WTC11 (cell line): ENCODE results near the gene MICAL2. TPM values are rescaled to one million over a fixed set of nuclear protein-coding genes. Genes with fewer than 3 reads are reported as not detected.

ENCODE experiments used
- ATAC-seq: fragments of 200-7000 bp; cut with Tn5 transposase; 2 replicates; pipeline ENCODE4 v1.10.0; 2021; ENCODE audit warnings: mild to moderate bottlenecking, moderate library complexity
- CTCF ChIA-PET: fragments of 300-600 bp; sonication (Branson Sonifier 250); formaldehyde crosslinking; loops from one replicate; lab custom pipeline; 2021; ENCODE audit warnings: antibody characterized with exemption; lab: Charles Lee
- POLR2A ChIA-PET: fragments of 350-600 bp; sonication (Branson Sonifier 250); formaldehyde crosslinking; loops from one replicate; lab custom pipeline; 2021; ENCODE audit warnings: antibody characterized with exemption; lab: Charles Lee
- DNase-seq: peaks from one replicate; pipeline ENCODE4 v3.0.0; 2021; ENCODE audit warnings: low spot score
- H3K27ac Mint-ChIP-seq: 2 replicates; pipeline ENCODE4 v1.8.0; 2021; ENCODE audit warnings: mixed read lengths
- H3K27me3 Mint-ChIP-seq: 2 replicates; pipeline ENCODE4 v1.8.0; 2021; ENCODE audit warnings: low read depth, mild to moderate bottlenecking, moderate library complexity, mixed read lengths
- H3K36me3 Mint-ChIP-seq: 2 replicates; pipeline ENCODE4 v1.8.0; 2021; ENCODE audit warnings: mixed read lengths
- H3K4me1 Mint-ChIP-seq: 2 replicates; pipeline ENCODE4 v1.8.0; 2022; ENCODE audit warnings: mixed read lengths
- H3K4me3 Mint-ChIP-seq: 2 replicates; pipeline ENCODE4 v1.8.0; 2021; ENCODE audit warnings: mild to moderate bottlenecking, moderate library complexity, mixed read lengths
- H3K9me3 Mint-ChIP-seq: 2 replicates; pipeline ENCODE4 v1.8.0; 2021; ENCODE audit warnings: mixed read lengths
- AR ChIP-seq: fragments of 250-450 bp; sonication (Bioruptor Pico); IDR thresholded peaks from 2 replicates; pipeline ENCODE4 v1.9.0; 2021; ENCODE audit warnings: mild to moderate bottlenecking
- CBFB ChIP-seq: sonication (generic); formaldehyde crosslinking; IDR thresholded peaks from 2 replicates; pipeline ENCODE4 v1.8.1; 2022; ENCODE audit warnings: mild to moderate bottlenecking, low read depth, missing genetic modification reagents
- E2F1 ChIP-seq: sonication (generic); formaldehyde crosslinking; IDR thresholded peaks from 2 replicates; pipeline ENCODE4 v1.8.0; 2022; ENCODE audit warnings: mild to moderate bottlenecking, missing genetic modification reagents
- FOXK1 ChIP-seq: sonication (generic); formaldehyde crosslinking; IDR thresholded peaks from 2 replicates; pipeline ENCODE4 v1.8.0; 2022; ENCODE audit warnings: mild to moderate bottlenecking, moderate library complexity, missing genetic modification reagents
- FOXP4 ChIP-seq: sonication (generic); formaldehyde crosslinking; IDR thresholded peaks from 2 replicates; pipeline ENCODE4 v1.8.0; 2022; ENCODE audit warnings: mild to moderate bottlenecking, missing genetic modification reagents
- GRHL2 ChIP-seq: fragments of 250-450 bp; sonication (Bioruptor Pico); IDR thresholded peaks from 2 replicates; pipeline ENCODE4 v1.8.0; 2022; ENCODE audit warnings: mild to moderate bottlenecking, moderate library complexity; ENCODE audit not compliant: insufficient replicate concordance, severe bottlenecking
- GTF2I ChIP-seq: fragments of 250-450 bp; sonication (Bioruptor Pico); conservative IDR thresholded peaks from 2 replicates; pipeline ENCODE4 v1.4.0; 2021; ENCODE audit warnings: mild to moderate bottlenecking
- MXD4 ChIP-seq: fragments of 250-450 bp; sonication (Bioruptor Pico); IDR thresholded peaks from 2 replicates; pipeline ENCODE4 v1.8.0; 2021; ENCODE audit warnings: mild to moderate bottlenecking, moderate library complexity, borderline replicate concordance
- MYBL2 ChIP-seq: sonication (generic); formaldehyde crosslinking; IDR thresholded peaks from 2 replicates; pipeline ENCODE4 v1.8.1; 2023; ENCODE audit warnings: mild to moderate bottlenecking, moderate library complexity, missing genetic modification reagents
- NFE2L1 ChIP-seq: sonication (generic); formaldehyde crosslinking; IDR thresholded peaks from 2 replicates; pipeline ENCODE4 v1.8.1; 2023; ENCODE audit warnings: missing genetic modification reagents
- PRDM15 ChIP-seq: sonication (generic); formaldehyde crosslinking; IDR thresholded peaks from 2 replicates; pipeline ENCODE4 v1.8.0; 2022; ENCODE audit warnings: missing genetic modification reagents
- RORB ChIP-seq: fragments of 250-450 bp; sonication (Bioruptor Pico); IDR thresholded peaks from 2 replicates; pipeline ENCODE4 v1.9.0; 2021; ENCODE audit warnings: mild to moderate bottlenecking
- TCF7 ChIP-seq: sonication (generic); formaldehyde crosslinking; IDR thresholded peaks from 2 replicates; pipeline ENCODE4 v1.8.0; 2022; ENCODE audit warnings: mild to moderate bottlenecking, low read depth, missing genetic modification reagents, moderate library complexity
- USF2 ChIP-seq: sonication (generic); formaldehyde crosslinking; IDR thresholded peaks from 2 replicates; pipeline ENCODE4 v1.8.1; 2023; ENCODE audit warnings: mild to moderate bottlenecking, missing genetic modification reagents, moderate library complexity
- ZBTB21 ChIP-seq: sonication (generic); formaldehyde crosslinking; IDR thresholded peaks from 2 replicates; pipeline ENCODE4 v1.8.1; 2023; ENCODE audit warnings: mild to moderate bottlenecking, missing genetic modification reagents, borderline replicate concordance
- ZBTB43 ChIP-seq: sonication (generic); formaldehyde crosslinking; IDR thresholded peaks from 2 replicates; pipeline ENCODE4 v1.8.1; 2023; ENCODE audit warnings: mild to moderate bottlenecking, missing genetic modification reagents
- ZNF416 ChIP-seq: fragments of 250-450 bp; sonication (Bioruptor Pico); IDR thresholded peaks from 2 replicates; pipeline ENCODE4 v1.9.0; 2021; ENCODE audit warnings: mild to moderate bottlenecking, inconsistent platforms
- ZNF532 ChIP-seq: fragments of 250-450 bp; sonication (Bioruptor Pico); IDR thresholded peaks from 2 replicates; pipeline ENCODE4 v1.9.0; 2021; ENCODE audit warnings: mild to moderate bottlenecking, borderline replicate concordance
- ZNF671 ChIP-seq: fragments of 250-450 bp; sonication (Bioruptor Pico); IDR thresholded peaks from 2 replicates; pipeline ENCODE4 v1.8.0; 2021; ENCODE audit warnings: mild to moderate bottlenecking
- total RNA-seq: library from RNA; stranded (reverse); gene quantifications from 3 replicates; pipeline ENCODE4 v1.2.3, GENCODE V29; 2021

MICAL2 gene
- total RNA-seq, 1 experiment from 2014 or later: 3.1 TPM

- TF ChIP-seq PRDM15 (CRISPR knock-in tag): no peak
- no peak for TF ChIP-seq MYBL2 (CRISPR knock-in tag)
- no peak for TF ChIP-seq MXD4 (CRISPR knock-in tag)
- TF ChIP-seq FOXP4 (CRISPR knock-in tag): no peak
- TF ChIP-seq USF2 (CRISPR knock-in tag): no peak
- no peak for TF ChIP-seq TCF7 (CRISPR knock-in tag)
Observed at GRCh38 chr11:12273618-12273995, 163.2 kb downstream of the MICAL2 start (continued).

- H3K36me3 Mint-ChIP-seq: no peaks in the 10 kb centered on the region
- H3K9me3 Mint-ChIP-seq: no peaks in the 10 kb centered on the region
- H3K4me3 Mint-ChIP-seq: no peak overlapping the region
- ChIA-PET CTCF (interaction anchor here (1.2 kb wide), 1 partner anchor 54 kb away, joined by 3 read pairs; no protein-coding TSS in a partner anchor), POLR2A (no interaction called here)
- H3K4me1 Mint-ChIP-seq: no peaks in the 10 kb centered on the region
- ATAC-seq (no peak), DNase-seq (no peak)
- no peaks in the 10 kb centered on the region for H3K27me3 Mint-ChIP-seq
- no peak overlapping the region for H3K27ac Mint-ChIP-seq
- TF ChIP-seq GTF2I (CRISPR knock-in tag): no peak
- TF ChIP-seq ZBTB43: no peak
- TF ChIP-seq GRHL2 (CRISPR knock-in tag): no peak
- TF ChIP-seq ZNF671 (CRISPR knock-in tag): no peak
- no peak for TF ChIP-seq ZBTB21 (CRISPR knock-in tag)
- TF ChIP-seq RORB (CRISPR knock-in tag): no peak
- no peak for TF ChIP-seq ZNF416 (CRISPR knock-in tag)
- TF ChIP-seq AR (CRISPR knock-in tag): no peak
- TF ChIP-seq E2F1 (CRISPR knock-in tag): no peak
- no peak for TF ChIP-seq NFE2L1 (CRISPR knock-in tag)
- TF ChIP-seq CBFB (CRISPR knock-in tag): no peak
- TF ChIP-seq FOXK1: no peak
- TF ChIP-seq USF2 (CRISPR knock-in tag): no peak
- TF ChIP-seq ZNF532 (CRISPR knock-in tag): no peak
Observed at GRCh38 chr11:12274056-12274455, 163.7 kb downstream of the MICAL2 start.
